Spleen (tissue), 7 donors: Measurements from ENCODE around the gene CEACAM5.

Source experiments
- POLR2A ChIP-seq, 3 donors: fragments of 450-650 bp; IDR thresholded peaks; one replicate each; pipeline ENCODE4 v1.5.1; 2017; ENCODE audit warnings: antibody characterized with exemption in 3 of 3, mild to moderate bottlenecking in 1 of 3
- POLR2AphosphoS5 ChIP-seq, 3 donors: sonication (generic); formaldehyde crosslinking; IDR thresholded peaks; one replicate each; pipeline ENCODE4 v1.5.1; 2017; ENCODE audit warnings: antibody characterized with exemption in 3 of 3
- TF ChIP-seq, protein P1 (sequence below), 11 experiments: fragments of 200-600 bp in 7 of 11; fragments of 450-650 bp in 4 of 11; sonication (generic) in 4 of 11; IDR thresholded peaks in 8 of 11; conservative IDR thresholded peaks in 3 of 11; 1 replicate in 7 of 11; 2 replicates in 4 of 11; pipeline versions ENCODE4 v1.4.0 to v1.8.0; 2016 to 2021; ENCODE audit warnings: antibody characterized with exemption in 11 of 11, inconsistent platforms in 4 of 11, mild to moderate bottlenecking in 1 of 11
- donor health status: DM: no; HTN: no; CAD: no; lungs with moderate emphysema.
- donor health status: DM: no; HTN: no; CAD: no.
- donor health status: DM: no; HTN: no; CAD: no.

GRCh38 chr19:41744850-41745249 is 36.4 kb downstream of the CEACAM5 start:
- no peak for TF ChIP-seq POLR2AphosphoS5 (IDR thresholded peaks at IDR 0.05)
- TF ChIP-seq, protein P1, sequence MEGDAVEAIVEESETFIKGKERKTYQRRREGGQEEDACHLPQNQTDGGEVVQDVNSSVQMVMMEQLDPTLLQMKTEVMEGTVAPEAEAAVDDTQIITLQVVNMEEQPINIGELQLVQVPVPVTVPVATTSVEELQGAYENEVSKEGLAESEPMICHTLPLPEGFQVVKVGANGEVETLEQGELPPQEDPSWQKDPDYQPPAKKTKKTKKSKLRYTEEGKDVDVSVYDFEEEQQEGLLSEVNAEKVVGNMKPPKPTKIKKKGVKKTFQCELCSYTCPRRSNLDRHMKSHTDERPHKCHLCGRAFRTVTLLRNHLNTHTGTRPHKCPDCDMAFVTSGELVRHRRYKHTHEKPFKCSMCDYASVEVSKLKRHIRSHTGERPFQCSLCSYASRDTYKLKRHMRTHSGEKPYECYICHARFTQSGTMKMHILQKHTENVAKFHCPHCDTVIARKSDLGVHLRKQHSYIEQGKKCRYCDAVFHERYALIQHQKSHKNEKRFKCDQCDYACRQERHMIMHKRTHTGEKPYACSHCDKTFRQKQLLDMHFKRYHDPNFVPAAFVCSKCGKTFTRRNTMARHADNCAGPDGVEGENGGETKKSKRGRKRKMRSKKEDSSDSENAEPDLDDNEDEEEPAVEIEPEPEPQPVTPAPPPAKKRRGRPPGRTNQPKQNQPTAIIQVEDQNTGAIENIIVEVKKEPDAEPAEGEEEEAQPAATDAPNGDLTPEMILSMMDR (IDR thresholded peaks at IDR 0.05 in 8 of 11, conservative IDR thresholded peaks at IDR 0.05 in 3 of 11): no peak
- no peak for TF ChIP-seq POLR2A (IDR thresholded peaks at IDR 0.05)
